AG04450 (cell line): ENCODE data around the gene PRKAG2. TPM values are rescaled to one million over a fixed set of nuclear protein-coding genes. Genes with fewer than 3 reads are reported as not detected.

ENCODE experiments used
- CTCF ChIA-PET: fragments of 300-600, 350-600 bp; formaldehyde crosslinking; extraction: SDS; loops from one replicate; lab custom pipeline; 2022; ENCODE audit warnings: antibody characterized with exemption, inconsistent platforms; lab: Charles Lee
- POLR2A ChIA-PET: fragments of 350-600 bp; formaldehyde crosslinking; extraction: SDS; loops from one replicate; lab custom pipeline; 2021; ENCODE audit warnings: antibody characterized with exemption, inconsistent platforms; lab: Yijun Ruan, JAX
- DNase-seq: peaks from one replicate; pipeline ENCODE4 v3.0.0-alpha.2; 2011; ENCODE audit warnings: low read depth, low spot score
- H3K27ac ChIP-seq: one replicate; pipeline ENCODE4 v1.5.1; 2012; ENCODE audit warnings: low read depth, low read length, control low read depth
- H3K27me3 ChIP-seq: one replicate; pipeline ENCODE4 v1.6.0; 2012; ENCODE audit warnings: low read length; ENCODE audit not compliant: control insufficient read depth, insufficient read depth
- H3K4me3 ChIP-seq: 2 replicates; pipeline ENCODE4 v1.5.1; 2011; ENCODE audit warnings: mild to moderate bottlenecking, low read depth, low read length, control low read depth
- H3K9me3 ChIP-seq: 2 replicates; pipeline ENCODE4 v1.5.1; 2012; ENCODE audit warnings: low read length; ENCODE audit not compliant: control insufficient read depth, insufficient read depth
- CTCF ChIP-seq: IDR thresholded peaks from 2 replicates; pipeline ENCODE4 v1.5.1; 2011; ENCODE audit warnings: low read depth, low read length, control low read depth, inconsistent platforms
- polyA plus RNA-seq: library from polyadenylated mRNA; depleted of rRNA; stranded (reverse); fragments of >200 nt; gene quantifications from 2 replicates; pipeline ENCODE4 v1.2.3, GENCODE V29; 2011

The PRKAG2 gene
- polyA plus RNA-seq, 1 experiment = 45.0 TPM

GRCh38 chr7:151710646-151711434 lies 166.1 kb downstream of the PRKAG2 start:
- Histone ChIP-seq H3K27me3 (no peaks in the 10 kb centered on the region), H3K4me3 (no peak overlapping the region), H3K9me3 (no peaks in the 10 kb centered on the region; the same call in 1 of the 2 replicates), H3K27ac (no peak overlapping the region)
- ChIA-PET POLR2A (no interaction called here), CTCF (no interaction called here)
- no peak for TF ChIP-seq CTCF
- DNase-seq = no peak

- Histone ChIP-seq H3K4me3 (no peak overlapping the region), H3K9me3 (no peaks in the 10 kb centered on the region; the same call in 1 of the 2 replicates), H3K27me3 (no peaks in the 10 kb centered on the region), H3K27ac (no peak overlapping the region)
- POLR2A ChIA-PET = no interaction called here
- TF ChIP-seq CTCF = no peak
- CTCF ChIA-PET = no interaction called here
- DNase-seq = no peak
Measured at GRCh38 chr7:151710121-151710640, 166.7 kb downstream of the PRKAG2 start.

GRCh38 chr7:151709141-151710038 lies 167.5 kb downstream of the PRKAG2 start:
- Histone ChIP-seq H3K27me3 (no peaks in the 10 kb centered on the region), H3K4me3 (no peak overlapping the region), H3K9me3 (no peaks in the 10 kb centered on the region; the same call in 1 of the 2 replicates), H3K27ac (no peak overlapping the region)
- TF ChIP-seq CTCF = no peak
- ChIA-PET CTCF (no interaction called here), POLR2A (no interaction called here)
- DNase-seq = no peak

GRCh38 chr7:151708610-151709009 lies 168.3 kb downstream of the PRKAG2 start:
- CTCF ChIA-PET = no interaction called here
- DNase-seq = no peak
- no peak overlapping the region for H3K27ac ChIP-seq
- TF ChIP-seq CTCF = no peak
- H3K9me3 ChIP-seq = no peaks in the 10 kb centered on the region; the same call in 1 of the 2 replicates
- H3K27me3 ChIP-seq = no peaks in the 10 kb centered on the region
- POLR2A ChIA-PET = no interaction called here
- H3K4me3 ChIP-seq = no peak overlapping the region
